Trophoblast cell (in vitro differentiated cells and primary cell): ENCODE measurements around the gene ARFGAP1.
"Not testable (repeated sequence)": the region's sequence is repeated elsewhere in the genome, so short reads cannot be mapped to it uniquely, and the experiment has no call there.

Source experiments
- DNase-seq, 2 donors: peaks; one replicate each; pipeline ENCODE4 v3.0.0-alpha.2; 2016
- H2AFZ ChIP-seq: 2 replicates; pipeline ENCODE4 v1.6.1; 2013; ENCODE audit warnings: low read length, moderate library complexity, mild to moderate bottlenecking; ENCODE audit not compliant: insufficient read depth, poor library complexity
- H2AK5ac ChIP-seq: 2 replicates; pipeline ENCODE4 v1.6.1; 2013; ENCODE audit warnings: mild to moderate bottlenecking, low read length
- H2BK120ac ChIP-seq: 2 replicates; pipeline ENCODE4 v1.6.1; 2013; ENCODE audit warnings: low read length, mild to moderate bottlenecking, moderate library complexity; ENCODE audit not compliant: insufficient read depth, poor library complexity
- H2BK12ac ChIP-seq: 2 replicates; pipeline ENCODE4 v1.6.1; 2013; ENCODE audit warnings: mild to moderate bottlenecking, low read length, moderate library complexity
- H2BK5ac ChIP-seq: 2 replicates; pipeline ENCODE4 v1.6.1; 2013; ENCODE audit warnings: low read length, low read depth, moderate library complexity, mild to moderate bottlenecking; ENCODE audit not compliant: poor library complexity
- H3K14ac ChIP-seq: 2 replicates; pipeline ENCODE4 v1.6.1; 2013; ENCODE audit warnings: mild to moderate bottlenecking, low read length
- H3K18ac ChIP-seq: 2 replicates; pipeline ENCODE4 v1.6.1; 2013; ENCODE audit warnings: mild to moderate bottlenecking, low read length
- H3K23ac ChIP-seq: 2 replicates; pipeline ENCODE4 v1.6.1; 2013; ENCODE audit warnings: low read length
- H3K27ac ChIP-seq: 2 replicates; pipeline ENCODE4 v1.5.1; 2013; ENCODE audit warnings: low read depth, mild to moderate bottlenecking, inconsistent platforms, low read length, moderate library complexity
- H3K27me3 ChIP-seq: 2 replicates; pipeline ENCODE4 v1.6.1; 2013; ENCODE audit warnings: inconsistent platforms, mild to moderate bottlenecking, low read length, moderate library complexity; ENCODE audit not compliant: insufficient read depth
- H3K36me3 ChIP-seq, 2 experiments: 1 replicate in 1 of 2; 2 replicates in 1 of 2; pipeline ENCODE4 v1.6.1; 2013; ENCODE audit warnings: low read length in 2 of 2, mild to moderate bottlenecking in 2 of 2, moderate library complexity in 1 of 2; ENCODE audit not compliant: insufficient read depth in 2 of 2, control insufficient read depth in 1 of 2
- H3K4ac ChIP-seq: 2 replicates; pipeline ENCODE4 v1.6.1; 2013; ENCODE audit warnings: low read depth, mild to moderate bottlenecking, low read length, moderate library complexity
- H3K4me1 ChIP-seq, 2 experiments: 1 replicate in 1 of 2; 2 replicates in 1 of 2; pipeline ENCODE4 v1.6.1; 2013; ENCODE audit warnings: low read length in 2 of 2, mild to moderate bottlenecking in 2 of 2, moderate library complexity in 1 of 2; ENCODE audit not compliant: insufficient read depth in 2 of 2, control insufficient read depth in 1 of 2
- H3K4me2 ChIP-seq: 2 replicates; pipeline ENCODE4 v1.6.1; 2013; ENCODE audit warnings: inconsistent platforms, mild to moderate bottlenecking, low read length, moderate library complexity
- H3K4me3 ChIP-seq: 2 replicates; pipeline ENCODE4 v1.5.1; 2013; ENCODE audit warnings: mild to moderate bottlenecking, low read depth, low read length, inconsistent platforms
- H3K79me1 ChIP-seq: one replicate; pipeline ENCODE4 v1.6.1; 2013; ENCODE audit warnings: low read length
- H3K79me2 ChIP-seq: 2 replicates; pipeline ENCODE4 v1.6.1; 2013; ENCODE audit warnings: low read length, mild to moderate bottlenecking; ENCODE audit not compliant: control insufficient read depth, insufficient read depth, poor library complexity
- H3K9ac ChIP-seq: 2 replicates; pipeline ENCODE4 v1.6.1; 2013; ENCODE audit warnings: mild to moderate bottlenecking, low read length
- H3K9me3 ChIP-seq: 2 replicates; pipeline ENCODE4 v1.6.1; 2013; ENCODE audit warnings: low read depth, mild to moderate bottlenecking, control low read depth, inconsistent platforms, low read length; ENCODE audit not compliant: insufficient read depth
- H4K12ac ChIP-seq: 2 replicates; pipeline ENCODE4 v1.6.1; 2013; ENCODE audit warnings: low read depth, mild to moderate bottlenecking, low read length, moderate library complexity
- H4K8ac ChIP-seq: 2 replicates; pipeline ENCODE4 v1.6.1; 2013; ENCODE audit warnings: low read depth, mild to moderate bottlenecking, low read length, moderate library complexity
- H4K91ac ChIP-seq: one replicate; pipeline ENCODE4 v1.6.1; 2013; ENCODE audit warnings: low read depth, mild to moderate bottlenecking, low read length, moderate library complexity
- WGBS: extraction: QIAGEN DNeasy Blood & Tissue Kit; methylation state at CpG from one replicate; pipeline ENCODE4 v1.1.7; 2013; ENCODE audit warnings: missing lambda C conversion rate; ENCODE audit not compliant: insufficient read length, insufficient coverage; ENCODE audit errors: extremely low coverage; 5-methylcytosine and 5-hydroxymethylcytosine counted together

ARFGAP1 gene

DNA sequence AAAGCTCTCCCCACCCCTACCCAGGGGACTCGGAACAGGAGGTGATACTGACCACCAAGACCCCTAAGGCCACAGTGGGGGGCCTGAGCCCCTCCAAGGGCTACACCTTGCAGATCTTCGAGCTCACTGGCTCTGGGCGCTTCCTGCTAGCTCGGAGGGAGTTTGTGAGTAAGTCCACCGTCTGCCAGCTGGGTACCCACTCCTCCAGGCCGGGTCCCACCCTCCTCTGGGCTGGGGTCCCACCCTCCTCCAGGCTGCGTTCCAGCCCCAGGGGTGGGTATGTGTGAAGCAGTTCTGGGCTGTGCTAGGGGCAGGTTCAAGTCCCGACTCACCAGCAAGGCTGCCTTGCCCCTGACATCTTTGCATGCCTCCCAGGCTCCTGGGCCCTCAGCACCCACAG is 32.8 kb downstream of the ARFGAP1 start:
- H2AK5ac ChIP-seq, result no peak overlapping the region
- no peak overlapping the region for H2BK12ac ChIP-seq
- H3K36me3 ChIP-seq, result no peaks in the 10 kb centered on the region
- no peak overlapping the region for H3K18ac ChIP-seq
- H4K8ac ChIP-seq, result no peak overlapping the region
- no peak overlapping the region for H4K12ac ChIP-seq
- H3K27ac ChIP-seq, result no peak overlapping the region
- H4K91ac ChIP-seq, result no peak overlapping the region
- no CpG with 5 or more reads among the region's 8 CpGs for WGBS
- H3K9ac ChIP-seq, result no peak overlapping the region
- H3K23ac ChIP-seq, result no peak overlapping the region
- no peaks in the 10 kb centered on the region for H3K79me2 ChIP-seq
- H2AFZ ChIP-seq, result no peak overlapping the region
- H2BK120ac ChIP-seq, result no peak overlapping the region
- no peaks in the 10 kb centered on the region for H3K27me3 ChIP-seq
- H3K4me3 ChIP-seq, result no peak overlapping the region
- no peak overlapping the region for H2BK5ac ChIP-seq
- no peaks in the 10 kb centered on the region for H3K4me1 ChIP-seq
- no peak overlapping the region for H3K4me2 ChIP-seq
- no peaks in the 10 kb centered on the region for H3K9me3 ChIP-seq
- no peaks in the 10 kb centered on the region for H3K79me1 ChIP-seq
- DNase-seq, result no peak
- no peak overlapping the region for H3K14ac ChIP-seq
- no peak overlapping the region for H3K4ac ChIP-seq

DNA sequence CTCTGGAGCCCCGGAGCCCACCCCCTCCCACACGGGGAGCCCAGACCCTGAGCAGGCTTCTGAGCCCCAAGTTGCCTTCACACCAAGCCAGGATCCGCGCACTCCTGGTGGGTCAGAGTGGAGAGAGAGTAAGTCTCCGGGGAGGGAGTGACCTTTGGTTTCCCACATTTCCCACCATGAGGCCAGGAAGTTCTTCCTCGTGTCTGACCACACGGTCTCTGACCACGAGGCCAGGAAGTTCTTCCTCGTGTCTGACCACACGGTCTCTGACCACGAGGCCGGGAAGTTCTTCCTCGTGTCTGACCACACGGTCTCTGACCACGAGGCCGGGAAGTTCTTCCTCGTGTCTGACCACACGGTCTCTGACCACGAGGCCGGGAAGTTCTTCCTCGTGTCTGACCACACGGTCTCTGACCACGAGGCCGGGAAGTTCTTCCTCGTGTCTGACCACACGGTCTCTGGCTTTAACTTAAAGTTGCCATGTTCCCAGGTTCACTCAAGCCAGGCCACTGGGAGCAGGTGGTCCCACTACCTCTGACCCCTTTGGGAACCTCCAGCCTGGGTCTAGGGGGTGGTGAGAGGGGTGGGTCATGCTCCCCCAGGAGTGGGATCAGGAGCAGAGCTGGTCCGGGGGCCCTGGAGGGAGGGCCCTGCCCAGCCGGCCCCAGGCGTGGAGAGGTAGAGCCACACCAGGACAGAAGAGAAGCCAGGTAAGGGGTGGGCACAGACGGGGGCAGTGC is 33.5 kb downstream of the ARFGAP1 start:
- H3K4me2 ChIP-seq, H2BK5ac ChIP-seq, H2BK120ac ChIP-seq, H3K9me3 ChIP-seq, H3K4me1 ChIP-seq, H4K91ac ChIP-seq, H3K14ac ChIP-seq, H3K23ac ChIP-seq, H3K79me1 ChIP-seq, H2AFZ ChIP-seq, H3K9ac ChIP-seq, H3K36me3 ChIP-seq, H3K4me3 ChIP-seq, H3K27ac ChIP-seq, H4K12ac ChIP-seq, H3K79me2 ChIP-seq, H3K18ac ChIP-seq, H2BK12ac ChIP-seq, DNase-seq, H3K4ac ChIP-seq, H4K8ac ChIP-seq, H3K27me3 ChIP-seq, H2AK5ac ChIP-seq: not testable (repeated sequence)
- no CpG with 5 or more reads among the region's 30 CpGs for WGBS

DNA sequence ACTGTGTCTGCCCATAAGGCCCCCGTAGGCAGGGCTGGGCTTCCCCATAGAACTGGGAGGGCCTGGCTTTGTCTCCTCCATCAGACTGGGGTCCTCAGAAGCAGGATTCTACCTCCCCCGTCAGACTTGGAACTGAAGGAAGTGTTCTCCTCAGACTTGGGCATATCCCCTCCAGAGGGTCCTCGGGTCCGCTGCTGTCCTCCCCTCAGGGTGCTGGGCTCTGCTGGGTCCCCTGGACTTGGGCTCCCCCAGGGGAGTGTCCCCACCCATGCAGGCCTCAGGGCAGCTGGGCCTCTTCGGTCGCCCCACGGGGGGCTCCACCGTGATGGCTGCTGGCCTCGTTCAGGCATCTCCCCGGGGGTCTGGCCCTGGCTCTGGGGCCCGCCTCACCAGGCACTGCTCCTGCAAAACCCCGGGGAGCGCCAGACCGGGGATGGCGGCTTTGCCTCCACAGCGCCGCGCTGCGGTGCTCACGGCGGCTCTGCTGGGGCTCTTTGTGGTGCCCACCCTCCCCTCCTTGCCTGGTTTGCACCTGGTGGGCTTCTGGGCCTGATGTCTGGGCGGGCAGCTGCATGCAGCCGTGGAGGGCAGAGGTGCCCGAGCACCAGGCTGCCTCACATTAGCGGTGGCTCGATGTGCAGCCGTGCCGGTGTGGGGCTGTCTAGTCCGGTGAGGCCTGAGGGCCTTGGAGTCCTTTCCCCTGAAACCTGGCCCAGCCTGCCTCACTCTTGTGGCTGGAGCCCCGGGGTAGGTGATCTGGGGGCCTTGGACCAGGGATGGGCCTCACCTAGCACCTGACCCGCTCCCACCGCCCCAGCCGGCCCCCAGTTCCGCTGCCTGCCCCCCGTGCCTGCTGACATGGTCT is 34.3 kb downstream of the ARFGAP1 start:
- Histone ChIP-seq H3K27me3 (no peaks in the 10 kb centered on the region), H2BK120ac (no peak overlapping the region), H3K14ac (no peak overlapping the region), H2AFZ (no peak overlapping the region), H3K27ac (no peak overlapping the region), H3K4me3 (no peak overlapping the region), H4K12ac (no peak overlapping the region), H3K4me2 (no peak overlapping the region), H3K18ac (no peak overlapping the region), H3K4ac (no peak overlapping the region), H2AK5ac (no peak overlapping the region), H2BK5ac (no peak overlapping the region), H3K4me1 (no peaks in the 10 kb centered on the region), H3K79me2 (no peaks in the 10 kb centered on the region), H2BK12ac (no peak overlapping the region), H4K8ac (no peak overlapping the region), H4K91ac (no peak overlapping the region), H3K36me3 (no peaks in the 10 kb centered on the region), H3K9ac (no peak overlapping the region), H3K9me3 (no peaks in the 10 kb centered on the region), H3K79me1 (no peaks in the 10 kb centered on the region), H3K23ac (no peak overlapping the region)
- WGBS, result no CpG with 5 or more reads among the region's 35 CpGs
- DNase-seq, result no peak

DNA sequence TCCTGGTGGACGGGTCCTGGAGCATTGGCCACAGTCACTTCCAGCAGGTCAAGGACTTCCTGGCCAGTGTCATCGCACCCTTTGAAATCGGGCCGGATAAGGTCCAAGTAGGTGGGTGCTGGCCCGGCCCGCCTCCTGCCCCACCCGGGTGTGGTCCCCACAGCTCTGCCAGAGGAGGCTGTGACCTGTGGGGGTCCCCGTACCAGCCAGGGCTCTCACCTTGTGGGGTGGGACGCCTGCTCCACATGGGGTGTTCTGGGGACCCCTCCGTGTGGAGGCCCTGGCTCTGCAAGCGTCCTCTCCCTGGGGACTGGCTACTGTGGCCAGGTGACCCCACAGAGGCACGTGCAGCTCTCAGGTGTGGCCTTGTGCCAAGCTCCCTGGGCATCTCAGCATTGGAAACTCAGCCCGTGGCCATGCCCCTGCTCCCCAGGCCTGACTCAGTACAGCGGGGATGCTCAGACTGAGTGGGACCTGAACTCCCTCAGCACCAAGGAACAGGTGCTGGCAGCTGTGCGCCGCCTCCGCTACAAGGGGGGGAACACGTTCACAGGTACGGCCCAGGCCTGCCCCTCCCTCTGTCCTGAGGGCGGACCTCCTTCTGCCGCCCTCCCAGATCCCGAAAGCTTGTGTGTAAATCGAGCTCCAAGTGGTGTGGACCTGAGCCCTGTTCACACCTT is 35.1 kb downstream of the ARFGAP1 start:
- WGBS, result no CpG with 5 or more reads among the region's 23 CpGs
- no peaks in the 10 kb centered on the region for H3K36me3 ChIP-seq

More for the DNA sequence above, 35.1 kb downstream of the ARFGAP1 start:
- Histone ChIP-seq H4K12ac (no peak overlapping the region), H2BK5ac (no peak overlapping the region), H3K9ac (no peak overlapping the region), H3K79me2 (no peaks in the 10 kb centered on the region), H3K79me1 (no peaks in the 10 kb centered on the region), H3K4me1 (no peaks in the 10 kb centered on the region), H2BK12ac (no peak overlapping the region), H3K18ac (no peak overlapping the region), H4K91ac (no peak overlapping the region), H3K27ac (no peak overlapping the region), H4K8ac (no peak overlapping the region), H3K4me2 (no peak overlapping the region), H3K27me3 (no peaks in the 10 kb centered on the region), H3K9me3 (no peaks in the 10 kb centered on the region), H2AFZ (no peak overlapping the region), H3K4ac (no peak overlapping the region), H3K14ac (no peak overlapping the region), H3K23ac (no peak overlapping the region), H3K4me3 (no peak overlapping the region), H2BK120ac (no peak overlapping the region), H2AK5ac (no peak overlapping the region)
- DNase-seq, result no peak
